ENCODE results near the gene KCNQ5. TPM values are rescaled to one million over a fixed set of nuclear protein-coding genes. Genes with fewer than 3 reads are reported as not detected.
"Not testable (repeated sequence)": the region's sequence is repeated elsewhere in the genome, so short reads cannot be mapped to it uniquely, and the experiment has no call there.

The KCNQ5 gene
- total RNA-seq, 4 donors from 2014 or later: 0.52 to 0.97 (median 0.59) TPM

- no peak for DNase-seq (ENCODE audit: low spot score in 2 of 2)
- no peak overlapping the region for H3K4me3 ChIP-seq (ENCODE audit: low read depth, poor library complexity, severe bottlenecking)
- TF ChIP-seq POLR2A (IDR thresholded peaks at IDR 0.05): no peak
- TF ChIP-seq CTCF (IDR thresholded peaks at IDR 0.05): no peak
- intact Hi-C loops (cut with DNase I; ENCODE audit: low total_unique reads): no loop called here
- 62 to 69% methylated on average over 2 of the region's 2 CpGs for WGBS, 2 donors
Measured at GRCh38 chr6:72969666-72970065, 347.8 kb downstream of the KCNQ5 start.

- intact Hi-C loops (cut with DNase I; ENCODE audit: low total_unique reads): no loop called here
- no peak for TF ChIP-seq CTCF (IDR thresholded peaks at IDR 0.05)
- no peak for TF ChIP-seq POLR2A (IDR thresholded peaks at IDR 0.05)
- no peak for DNase-seq (ENCODE audit: low spot score in 2 of 2)
- H3K4me3 ChIP-seq (ENCODE audit: low read depth, poor library complexity, severe bottlenecking): no peak overlapping the region
Measured at GRCh38 chr6:72972579-72972978, 350.7 kb downstream of the KCNQ5 start.

GRCh38 chr6:72974276-72974675, 352.4 kb downstream of the KCNQ5 start:
- intact Hi-C loops (cut with DNase I; ENCODE audit: low total_unique reads): no loop called here
- 25 to 38% methylated on average over 2 of the region's 2 CpGs for WGBS, 2 donors
- no peak overlapping the region for H3K4me3 ChIP-seq (ENCODE audit: low read depth, poor library complexity, severe bottlenecking)

GRCh38 chr6:72975352-72975752, 353.5 kb downstream of the KCNQ5 start:
- no peak for TF ChIP-seq CTCF (IDR thresholded peaks at IDR 0.05)
- TF ChIP-seq POLR2A (IDR thresholded peaks at IDR 0.05): no peak
- 63 to 66% methylated on average over 1 of the region's 1 CpG for WGBS, 2 donors
- intact Hi-C loops (cut with DNase I; ENCODE audit: low total_unique reads): no loop called here
- no peak overlapping the region for H3K4me3 ChIP-seq (ENCODE audit: low read depth, poor library complexity, severe bottlenecking)
- DNase-seq (ENCODE audit: low spot score in 2 of 2): no peak

More at GRCh38 chr6:72974276-72974675, 352.4 kb downstream of the KCNQ5 start:
- TF ChIP-seq POLR2A (IDR thresholded peaks at IDR 0.05) (no peak), CTCF (IDR thresholded peaks at IDR 0.05) (no peak)
- no peak for DNase-seq (ENCODE audit: low spot score in 2 of 2)

GRCh38 chr6:72976484-72976883, 354.6 kb downstream of the KCNQ5 start:
- intact Hi-C loops (cut with DNase I; ENCODE audit: low total_unique reads): no loop called here
- no peak overlapping the region for H3K4me3 ChIP-seq (ENCODE audit: low read depth, poor library complexity, severe bottlenecking)
- 57 to 65% methylated on average over 2 of the region's 2 CpGs for WGBS, 2 donors
- no peak for DNase-seq (ENCODE audit: low spot score in 2 of 2)
- TF ChIP-seq CTCF (IDR thresholded peaks at IDR 0.05): no peak
- no peak for TF ChIP-seq POLR2A (IDR thresholded peaks at IDR 0.05)

GRCh38 chr6:72977114-72977513, 355.2 kb downstream of the KCNQ5 start:
- DNase-seq (ENCODE audit: low spot score in 2 of 2): no peak
- TF ChIP-seq POLR2A (IDR thresholded peaks at IDR 0.05) (no peak), CTCF (IDR thresholded peaks at IDR 0.05) (no peak)
- 41 to 57% methylated on average over 1 of the region's 1 CpG for WGBS, 2 donors
- H3K4me3 ChIP-seq (ENCODE audit: low read depth, poor library complexity, severe bottlenecking): no peak overlapping the region
- intact Hi-C loops (cut with DNase I; ENCODE audit: low total_unique reads): no loop called here

GRCh38 chr6:72978808-72979207, 356.9 kb downstream of the KCNQ5 start:
- DNase-seq (ENCODE audit: low spot score in 2 of 2); H3K4me3 ChIP-seq (ENCODE audit: low read depth, poor library complexity, severe bottlenecking); intact Hi-C loops (cut with DNase I; ENCODE audit: low total_unique reads): not testable (repeated sequence)
- WGBS, 2 donors: 93 to 95% methylated on average over 3 of the region's 3 CpGs

GRCh38 chr6:72984189-72984831, 362.4 kb downstream of the KCNQ5 start:
- H3K4me3 ChIP-seq (ENCODE audit: low read depth, poor library complexity, severe bottlenecking); DNase-seq (ENCODE audit: low spot score in 2 of 2); intact Hi-C loops (cut with DNase I; ENCODE audit: low total_unique reads): not testable (repeated sequence)
- 85 to 87% methylated on average over 13 of the region's 13 CpGs for WGBS, 2 donors
